ENCODE data around the gene EML4.
"Not testable (repeated sequence)": the region's sequence is repeated elsewhere in the genome, so short reads cannot be mapped to it uniquely, and the experiment has no call there.

DNA sequence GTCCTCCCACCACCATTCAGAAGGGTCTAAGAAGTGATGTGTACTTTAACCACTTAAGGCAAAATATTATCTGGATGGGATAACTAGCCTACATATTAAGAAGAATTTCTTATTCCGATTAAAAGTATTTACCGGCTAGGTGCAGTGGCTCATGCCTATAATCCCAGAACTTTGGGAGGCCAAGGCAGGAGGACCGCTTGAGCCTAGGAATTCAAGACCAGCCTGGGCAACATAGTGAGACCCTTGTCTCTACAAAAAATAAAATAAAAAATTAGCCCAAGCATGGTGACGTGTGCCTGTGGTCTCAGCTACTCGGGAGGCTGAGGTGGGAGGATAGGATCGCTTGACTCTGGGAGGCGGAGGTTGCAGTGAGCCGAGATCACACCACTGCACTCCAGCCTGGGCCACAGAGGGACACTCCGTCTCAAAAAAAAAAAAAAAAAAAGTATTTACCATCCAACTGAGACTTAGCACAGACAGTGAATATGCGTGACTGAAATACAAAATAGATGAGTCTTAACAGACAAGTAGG is 34.7 kb upstream of the EML4 start:
- TF ChIP-seq, protein P1, sequence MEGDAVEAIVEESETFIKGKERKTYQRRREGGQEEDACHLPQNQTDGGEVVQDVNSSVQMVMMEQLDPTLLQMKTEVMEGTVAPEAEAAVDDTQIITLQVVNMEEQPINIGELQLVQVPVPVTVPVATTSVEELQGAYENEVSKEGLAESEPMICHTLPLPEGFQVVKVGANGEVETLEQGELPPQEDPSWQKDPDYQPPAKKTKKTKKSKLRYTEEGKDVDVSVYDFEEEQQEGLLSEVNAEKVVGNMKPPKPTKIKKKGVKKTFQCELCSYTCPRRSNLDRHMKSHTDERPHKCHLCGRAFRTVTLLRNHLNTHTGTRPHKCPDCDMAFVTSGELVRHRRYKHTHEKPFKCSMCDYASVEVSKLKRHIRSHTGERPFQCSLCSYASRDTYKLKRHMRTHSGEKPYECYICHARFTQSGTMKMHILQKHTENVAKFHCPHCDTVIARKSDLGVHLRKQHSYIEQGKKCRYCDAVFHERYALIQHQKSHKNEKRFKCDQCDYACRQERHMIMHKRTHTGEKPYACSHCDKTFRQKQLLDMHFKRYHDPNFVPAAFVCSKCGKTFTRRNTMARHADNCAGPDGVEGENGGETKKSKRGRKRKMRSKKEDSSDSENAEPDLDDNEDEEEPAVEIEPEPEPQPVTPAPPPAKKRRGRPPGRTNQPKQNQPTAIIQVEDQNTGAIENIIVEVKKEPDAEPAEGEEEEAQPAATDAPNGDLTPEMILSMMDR (IDR thresholded peaks at IDR 0.05): not testable (repeated sequence)
- not testable (repeated sequence) for TF ChIP-seq POLR2AphosphoS5 (IDR thresholded peaks at IDR 0.05)
